Calu3 (cell line): ENCODE data around the gene SLC22A23. TPM values are rescaled to one million over a fixed set of nuclear protein-coding genes. Genes with fewer than 3 reads are reported as not detected.

Experiments used
- BruUV-seq: library from RNA; stranded (reverse); fragments of 400-500 nt; replicated peaks from 2 replicates; lab custom pipeline; 2021; lab: Mats Ljungman, UMichigan
- CTCF ChIA-PET: fragments of 300-600 bp; sonication (Branson Sonifier 250); formaldehyde crosslinking; loops from one replicate; lab custom pipeline; 2022; ENCODE audit warnings: antibody characterized with exemption; lab: Charles Lee
- DNase-seq: peaks from one replicate; pipeline ENCODE4 v3.0.0; 2022
- H3K27ac Mint-ChIP-seq: one replicate; pipeline ENCODE4 v1.8.0; 2022; ENCODE audit warnings: mixed read lengths; ENCODE audit not compliant: unreplicated experiment
- H3K27me3 Mint-ChIP-seq: one replicate; pipeline ENCODE4 v1.8.0; 2022; ENCODE audit warnings: mixed read lengths; ENCODE audit not compliant: unreplicated experiment
- H3K36me3 Mint-ChIP-seq: one replicate; pipeline ENCODE4 v1.8.0; 2022; ENCODE audit warnings: mild to moderate bottlenecking, moderate library complexity, mixed read lengths; ENCODE audit not compliant: insufficient read depth, unreplicated experiment
- H3K4me1 Mint-ChIP-seq: one replicate; pipeline ENCODE4 v1.8.0; 2022; ENCODE audit warnings: mild to moderate bottlenecking, low read depth, mixed read lengths; ENCODE audit not compliant: unreplicated experiment
- H3K4me3 Mint-ChIP-seq: one replicate; pipeline ENCODE4 v1.8.0; 2022; ENCODE audit warnings: mild to moderate bottlenecking, low read depth, moderate library complexity, mixed read lengths; ENCODE audit not compliant: unreplicated experiment
- H3K9me3 Mint-ChIP-seq: one replicate; pipeline ENCODE4 v1.8.0; 2022; ENCODE audit warnings: low read depth, mixed read lengths; ENCODE audit not compliant: unreplicated experiment
- CTCF ChIP-seq: fragments of 200-600 bp; IDR thresholded peaks from one replicate; pipeline ENCODE4 v1.8.0; 2022; ENCODE audit warnings: antibody characterized with exemption; ENCODE audit not compliant: unreplicated experiment
- intact Hi-C: fragments of 100-400 bp; cut with micrococcal nuclease; formaldehyde crosslinking; loops from one replicate; pipeline ENCODE4 v1.10.0; 2022; ENCODE audit not compliant: unreplicated experiment
- total RNA-seq: library from RNA; stranded (reverse); gene quantifications from 2 replicates; pipeline ENCODE4 v1.2.3, GENCODE V29; 2022

Gene SLC22A23
- total RNA-seq, 1 experiment from 2014 or later, result 3.9 TPM

- Mint-ChIP-seq H3K27ac (no peak overlapping the region), H3K36me3 (no peaks in the 10 kb centered on the region), H3K9me3 (no peaks in the 10 kb centered on the region), H3K4me3 (no peak overlapping the region), H3K4me1 (no peaks in the 10 kb centered on the region), H3K27me3 (no peaks in the 10 kb centered on the region)
- no peak for TF ChIP-seq CTCF
- no TSS peak for BruUV-seq
- no peak for DNase-seq
- intact Hi-C loops, result no loop called here
- CTCF ChIA-PET, result no interaction called here
Measured at GRCh38 chr6:3285732-3286131, 171.1 kb downstream of the SLC22A23 start.

- intact Hi-C loops, result no loop called here
- Mint-ChIP-seq H3K27me3 (no peaks in the 10 kb centered on the region), H3K4me3 (no peak overlapping the region), H3K36me3 (no peaks in the 10 kb centered on the region), H3K4me1 (no peaks in the 10 kb centered on the region), H3K27ac (no peak overlapping the region), H3K9me3 (no peaks in the 10 kb centered on the region)
- no peak for DNase-seq
- CTCF ChIA-PET, result no interaction called here
- TF ChIP-seq CTCF, result no peak
- BruUV-seq, result no TSS peak
Measured at GRCh38 chr6:3285049-3285639, 171.7 kb downstream of the SLC22A23 start.

GRCh38 chr6:3284436-3284876, 172.4 kb downstream of the SLC22A23 start:
- no peak overlapping the region for H3K27ac Mint-ChIP-seq
- no peaks in the 10 kb centered on the region for H3K4me1 Mint-ChIP-seq
- no TSS peak for BruUV-seq
- TF ChIP-seq CTCF, result no peak
- DNase-seq, result no peak
- H3K27me3 Mint-ChIP-seq, result no peaks in the 10 kb centered on the region
- intact Hi-C loops, result no loop called here
- CTCF ChIA-PET, result no interaction called here
- H3K9me3 Mint-ChIP-seq, result no peaks in the 10 kb centered on the region
- no peaks in the 10 kb centered on the region for H3K36me3 Mint-ChIP-seq
- H3K4me3 Mint-ChIP-seq, result no peak overlapping the region

GRCh38 chr6:3283641-3284435, 173.0 kb downstream of the SLC22A23 start:
- CTCF ChIA-PET, result no interaction called here
- no peaks in the 10 kb centered on the region for H3K9me3 Mint-ChIP-seq
- TF ChIP-seq CTCF, result no peak
- H3K4me1 Mint-ChIP-seq, result no peaks in the 10 kb centered on the region
- intact Hi-C loops, result no loop called here
- no peak overlapping the region for H3K27ac Mint-ChIP-seq
- no peak overlapping the region for H3K4me3 Mint-ChIP-seq
- H3K36me3 Mint-ChIP-seq, result no peaks in the 10 kb centered on the region
- H3K27me3 Mint-ChIP-seq, result no peaks in the 10 kb centered on the region
- no TSS peak for BruUV-seq
- DNase-seq, result no peak
